NCI-H345 treated with DMSO at 0.1 percent for 48 hours (cell line): ENCODE data around the gene CLEC4G.

ENCODE experiments used
- DNase-seq: peaks from one replicate; lab custom pipeline; 2025; ENCODE audit not compliant: unreplicated experiment; lab: John Stamatoyannopoulos, UW

Gene CLEC4G

GRCh38 chr19:7729831-7730285 is 2.1 kb downstream of the CLEC4G start:
- DNase-seq = no peak

- DNase-seq = no peak
Measured at GRCh38 chr19:7729211-7729610, 2.7 kb downstream of the CLEC4G start.

- no peak for DNase-seq
Measured at GRCh38 chr19:7725791-7726190, 6.1 kb downstream of the CLEC4G start.

- DNase-seq = no peak
Measured at GRCh38 chr19:7722231-7722651, 9.7 kb downstream of the CLEC4G start.

- no peak for DNase-seq
Measured at GRCh38 chr19:7720351-7720750, 11.6 kb downstream of the CLEC4G start.

GRCh38 chr19:7718668-7719067 is 13.2 kb downstream of the CLEC4G start:
- DNase-seq = no peak

- DNase-seq = no peak
Measured at GRCh38 chr19:7716762-7717161, 15.1 kb downstream of the CLEC4G start.

GRCh38 chr19:7715671-7716070 is 16.2 kb downstream of the CLEC4G start:
- DNase-seq = no peak

- DNase-seq = no peak
Measured at GRCh38 chr19:7710616-7711015, 21.3 kb downstream of the CLEC4G start.

GRCh38 chr19:7709932-7710460 is 21.9 kb downstream of the CLEC4G start:
- no peak for DNase-seq

- no peak for DNase-seq
Measured at GRCh38 chr19:7706955-7707456, 24.9 kb downstream of the CLEC4G start.

GRCh38 chr19:7706188-7706954 is 25.5 kb downstream of the CLEC4G start:
- DNase-seq = no peak

- DNase-seq = no peak
Measured at GRCh38 chr19:7705387-7706187, 26.3 kb downstream of the CLEC4G start.

GRCh38 chr19:7704280-7705060 is 27.4 kb downstream of the CLEC4G start:
- no peak for DNase-seq

- no peak for DNase-seq
Measured at GRCh38 chr19:7703332-7703731, 28.6 kb downstream of the CLEC4G start.

GRCh38 chr19:7701654-7702457 is 30.1 kb downstream of the CLEC4G start, which contains the start of gene FCER2:
TSS of gene FCER2 (minus strand) at chr19:7702131. CDS start at chr19:7699760, 2,371 bp downstream.
- no peak for DNase-seq

- DNase-seq = no peak
Measured at GRCh38 chr19:7701049-7701653, 30.8 kb downstream of the CLEC4G start.

- no peak for DNase-seq
Measured at GRCh38 chr19:7699417-7700401, 32.2 kb downstream of the CLEC4G start.
